Upper lobe of right lung (tissue), 1 donor: Measurements from ENCODE around the gene POU3F1. TPM values are rescaled to one million over a fixed set of nuclear protein-coding genes. Genes with fewer than 3 reads are reported as not detected.
A peak's percentile ranks its signal among the peaks of the same experiment; 100 is the strongest.

Experiments used
- ATAC-seq: fragments of 200-7000 bp; cut with Tn5 transposase; one replicate; pipeline ENCODE4 v1.9.1; 2020; ENCODE audit warnings: mild to moderate bottlenecking, moderate library complexity
- DNase-seq: peaks from one replicate; pipeline ENCODE4 v3.0.0-alpha.2; 2020
- H3K27ac ChIP-seq: fragments of 200-600 bp; one replicate; pipeline ENCODE4 v1.8.0; 2022
- H3K27me3 ChIP-seq: fragments of 200-600 bp; one replicate; pipeline ENCODE4 v1.8.0; 2022; ENCODE audit warnings: mild to moderate bottlenecking
- H3K36me3 ChIP-seq: fragments of 200-600 bp; one replicate; pipeline ENCODE4 v1.8.0; 2022
- H3K4me1 ChIP-seq: fragments of 200-600 bp; one replicate; pipeline ENCODE4 v1.8.0; 2022
- H3K4me3 ChIP-seq: fragments of 200-600 bp; one replicate; pipeline ENCODE4 v1.8.0; 2022; ENCODE audit warnings: mild to moderate bottlenecking
- H3K9me3 ChIP-seq: fragments of 200-600 bp; one replicate; pipeline ENCODE4 v1.8.0; 2022
- CTCF ChIP-seq: fragments of 200-600 bp; IDR thresholded peaks from one replicate; pipeline ENCODE4 v1.8.0; 2022; ENCODE audit warnings: antibody characterized with exemption
- intact Hi-C: fragments of 100-400 bp; cut with DNase I; formaldehyde crosslinking; loops from one replicate; pipeline ENCODE4 v1.11.0; 2022
- total RNA-seq: library from RNA; stranded (reverse); fragmentation: NEBNext Ultra II Directional; extraction: Animal tissue kit (Norgen Biotek cat#: 25700); gene quantifications from one replicate; pipeline ENCODE4 v1.2.1, GENCODE V29; 2021
- donor health status: DM: no; HTN: yes; CAD: no; lungs with severe emphysema.

Gene POU3F1
- total RNA-seq, 1 donor from 2014 or later, result not detected

DNA sequence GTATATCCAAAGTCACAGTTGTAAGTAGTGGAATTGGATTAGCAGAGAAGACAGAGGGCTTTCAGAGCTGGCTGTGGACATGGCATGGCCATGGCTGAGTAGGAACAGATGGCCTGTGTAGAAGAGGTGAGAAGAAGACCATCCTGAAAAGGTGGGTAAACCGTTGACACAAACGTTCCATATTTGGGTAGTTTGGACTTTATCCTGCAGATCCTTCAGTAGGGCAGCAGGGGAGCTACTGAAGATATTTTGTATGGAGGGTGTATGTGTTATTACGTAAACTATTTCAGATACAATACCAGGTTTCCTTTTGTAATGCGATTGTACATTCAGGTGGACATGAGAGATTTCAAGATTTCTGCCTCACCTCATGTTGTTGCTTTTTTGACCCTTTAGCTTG is 32.4 kb downstream of the POU3F1 start:
- TF ChIP-seq CTCF, result no peak
- Histone ChIP-seq H3K36me3 (peaks cover 38% of the 10 kb centered on the region), H3K27me3 (no peaks in the 10 kb centered on the region), H3K4me3 (no peak overlapping the region), H3K27ac (no peak overlapping the region), H3K9me3 (no peaks in the 10 kb centered on the region), H3K4me1 (peaks cover 41% of the 10 kb centered on the region)
- DNase-seq, result no peak
- intact Hi-C loops, result no loop called here
- ATAC-seq, result no peak

DNA sequence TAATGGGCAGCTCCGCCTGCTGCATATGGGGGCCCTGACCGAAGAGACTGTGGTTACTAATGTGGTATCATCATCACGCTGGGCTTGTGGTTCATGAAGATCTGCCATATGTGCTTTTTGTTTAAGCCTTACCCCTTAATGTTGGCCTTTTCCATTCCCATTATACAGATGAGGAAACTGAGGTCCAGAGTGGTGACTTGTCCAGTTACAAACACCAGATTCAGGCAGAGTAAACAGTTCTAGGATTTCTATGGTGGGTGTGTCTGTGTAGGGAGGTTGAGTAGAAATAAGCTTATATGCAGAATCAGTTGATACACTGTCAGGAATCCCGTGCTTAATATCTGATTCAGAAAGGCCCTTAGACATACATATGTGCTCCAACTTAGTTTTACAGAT is 33.4 kb downstream of the POU3F1 start:
- peaks cover 29% of the 10 kb centered on the region for H3K36me3 ChIP-seq
- peaks cover 41% of the 10 kb centered on the region for H3K4me1 ChIP-seq
- no peaks in the 10 kb centered on the region for H3K27me3 ChIP-seq
- ATAC-seq (no peak), DNase-seq (no peak)
- TF ChIP-seq CTCF, result no peak
- H3K27ac ChIP-seq, result peak overlapping the region; percentile 97
- H3K4me3 ChIP-seq, result peak overlapping the region; percentile 85
- intact Hi-C loops, result no loop called here
- no peaks in the 10 kb centered on the region for H3K9me3 ChIP-seq

DNA sequence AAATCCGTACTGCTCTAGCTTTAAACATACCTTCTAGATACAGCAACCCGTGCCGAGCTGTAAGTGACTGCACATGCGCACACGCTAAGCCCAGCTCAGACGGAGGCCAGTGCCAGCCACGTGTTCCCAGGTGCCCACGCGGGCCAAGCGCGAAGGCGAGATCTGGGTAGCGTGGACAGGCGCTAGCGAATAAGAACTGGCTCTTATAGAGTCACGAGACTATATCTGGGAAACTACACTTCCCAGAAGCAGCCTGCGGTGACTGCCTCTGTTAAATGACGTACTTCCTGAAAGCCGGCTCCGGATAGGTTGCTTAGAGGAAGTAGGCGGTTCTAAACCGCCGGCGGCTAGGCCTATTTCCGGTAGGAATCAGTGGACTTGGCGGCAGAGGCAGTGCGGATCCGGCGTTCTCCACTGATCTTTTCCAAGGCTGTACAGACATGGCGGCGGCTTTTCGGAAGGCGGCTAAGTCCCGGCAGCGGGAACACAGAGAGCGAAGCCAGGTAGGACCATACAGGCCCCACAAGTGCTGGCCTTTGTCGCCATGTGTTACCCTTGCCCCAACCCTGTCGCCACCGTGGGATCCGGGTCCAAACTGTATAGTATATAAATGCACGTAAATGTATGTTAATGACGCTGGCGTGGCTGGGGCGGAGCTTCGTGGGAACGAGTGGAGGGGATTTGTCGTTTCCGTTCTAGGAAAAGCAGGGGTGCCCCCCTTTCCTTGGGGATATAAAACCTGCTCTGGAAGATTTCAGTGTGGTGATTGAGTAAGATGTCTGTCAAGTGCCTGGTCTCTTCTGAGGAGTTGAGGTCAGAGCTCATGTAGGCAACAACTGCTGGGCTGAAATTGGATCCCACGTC is 34.0 kb downstream of the POU3F1 start, which contains the start of gene UTP11:
UTP11 (plus strand) TSS at position 372 of the 864 bp plus-strand sequence; CDS start at position 441, 69 bp downstream.
- peaks cover 41% of the 10 kb centered on the region for H3K4me1 ChIP-seq
- no peaks in the 10 kb centered on the region for H3K9me3 ChIP-seq
- peak within 1 kb of the TSS; percentile 85 for H3K4me3 ChIP-seq
- H3K27ac ChIP-seq, result peak within 1 kb of the TSS; percentile 97
- intact Hi-C loops, result no loop called here
- H3K36me3 ChIP-seq, result peaks cover 22% of the 10 kb centered on the region
- no peak for TF ChIP-seq CTCF
- H3K27me3 ChIP-seq, result no peaks in the 10 kb centered on the region
- ATAC-seq (peak; percentile 98), DNase-seq (peak; percentile 96)

DNA sequence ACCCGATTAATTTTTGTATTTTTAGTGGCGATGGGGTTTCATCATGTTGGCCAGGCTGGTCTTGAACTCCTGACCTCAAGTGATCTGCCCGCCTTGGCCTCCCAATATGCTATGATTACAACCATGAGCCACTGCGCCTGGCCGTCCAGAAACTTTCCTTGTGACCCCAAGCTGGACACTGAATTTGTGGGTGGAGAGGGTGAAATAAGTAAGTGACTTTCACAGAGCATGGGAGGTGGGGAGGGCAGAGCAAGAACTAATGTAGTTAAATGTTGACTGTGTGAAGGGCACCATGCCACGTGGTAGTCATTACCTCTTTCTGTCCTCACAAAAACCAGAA is 36.8 kb downstream of the POU3F1 start:
- no peak for TF ChIP-seq CTCF
- Histone ChIP-seq H3K27me3 (no peaks in the 10 kb centered on the region), H3K36me3 (no peaks in the 10 kb centered on the region), H3K4me3 (no peak overlapping the region), H3K4me1 (peaks cover 21% of the 10 kb centered on the region), H3K9me3 (no peaks in the 10 kb centered on the region), H3K27ac (no peak overlapping the region)
- intact Hi-C loops, result no loop called here
- DNase-seq, result peak; percentile 23
- ATAC-seq, result no peak

- H3K4me3 ChIP-seq, result no peak overlapping the region
- H3K4me1 ChIP-seq, result peaks cover 17% of the 10 kb centered on the region
- H3K27ac ChIP-seq, result no peak overlapping the region
- TF ChIP-seq CTCF, result no peak
- peak; percentile 19 for DNase-seq
- H3K9me3 ChIP-seq, result no peaks in the 10 kb centered on the region
- no peak for ATAC-seq
- intact Hi-C loops, result no loop called here
- H3K27me3 ChIP-seq, result no peaks in the 10 kb centered on the region
- H3K36me3 ChIP-seq, result no peaks in the 10 kb centered on the region
Measured at GRCh38 chr1:38009088-38009840, 37.3 kb downstream of the POU3F1 start.
